Activated CD4-positive, alpha-beta memory T cell treated with anti-CD3 and anti-CD28 coated beads for 36 hours (primary cell): ENCODE results near the gene GPR62. TPM values are rescaled to one million over a fixed set of nuclear protein-coding genes. Genes with fewer than 3 reads are reported as not detected.
"Not testable (repeated sequence)": the region's sequence is repeated elsewhere in the genome, so short reads cannot be mapped to it uniquely, and the experiment has no call there.

Source experiments
- CTCF ChIA-PET: fragments of 350-600 bp; sonication (Branson Sonifier 250); formaldehyde crosslinking; loops from one replicate; lab custom pipeline; 2021; ENCODE audit warnings: antibody characterized with exemption, inconsistent platforms; lab: Charles Lee
- POLR2A ChIA-PET: fragments of 350-600 bp; sonication (Branson Sonifier 250); formaldehyde crosslinking; loops from one replicate; lab custom pipeline; 2021; ENCODE audit warnings: antibody characterized with exemption; lab: Charles Lee
- DNase-seq: peaks from one replicate; pipeline ENCODE4 v3.0.0-alpha.2; 2020
- H3K27ac Mint-ChIP-seq: one replicate; pipeline ENCODE4 v1.8.0; 2021; ENCODE audit warnings: mixed read lengths
- H3K27me3 Mint-ChIP-seq: one replicate; pipeline ENCODE4 v1.8.0; 2021; ENCODE audit warnings: mixed read lengths
- H3K36me3 Mint-ChIP-seq: one replicate; pipeline ENCODE4 v1.8.0; 2021; ENCODE audit warnings: mixed read lengths
- H3K4me1 Mint-ChIP-seq: one replicate; pipeline ENCODE4 v1.8.0; 2021; ENCODE audit warnings: low read depth, mixed read lengths
- H3K4me3 Mint-ChIP-seq: one replicate; pipeline ENCODE4 v1.8.0; 2021; ENCODE audit warnings: mild to moderate bottlenecking, mixed read lengths
- H3K9me3 Mint-ChIP-seq: one replicate; pipeline ENCODE4 v1.8.0; 2021; ENCODE audit warnings: mixed read lengths
- intact Hi-C: fragments of 100-400 bp; cut with micrococcal nuclease; formaldehyde crosslinking; loops from one replicate; pipeline ENCODE4 v1.15.1; 2023
- total RNA-seq, 2 experiments: library from RNA; stranded (reverse); gene quantifications; one replicate each; pipeline ENCODE4 v1.2.3, GENCODE V29; 2021

GPR62 gene, protein sequence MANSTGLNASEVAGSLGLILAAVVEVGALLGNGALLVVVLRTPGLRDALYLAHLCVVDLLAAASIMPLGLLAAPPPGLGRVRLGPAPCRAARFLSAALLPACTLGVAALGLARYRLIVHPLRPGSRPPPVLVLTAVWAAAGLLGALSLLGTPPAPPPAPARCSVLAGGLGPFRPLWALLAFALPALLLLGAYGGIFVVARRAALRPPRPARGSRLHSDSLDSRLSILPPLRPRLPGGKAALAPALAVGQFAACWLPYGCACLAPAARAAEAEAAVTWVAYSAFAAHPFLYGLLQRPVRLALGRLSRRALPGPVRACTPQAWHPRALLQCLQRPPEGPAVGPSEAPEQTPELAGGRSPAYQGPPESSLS
- total RNA-seq = not detected

- ChIA-PET POLR2A (interaction anchor here (0.5 kb wide), 1 partner anchor 37 kb away, joined by 4 read pairs; no protein-coding TSS in a partner anchor), CTCF (interaction anchor here (1.8 to 2.0 kb wide), 2 partner anchors 12 to 18 kb away, joined by 7 to 9 read pairs; partner anchors contain the start of genes ABHD14B and PARP3)
- Mint-ChIP-seq H3K36me3 (peaks cover 4% of the 10 kb centered on the region), H3K4me3 (peak within 1 kb of the TSS; percentile 16), H3K27ac (no peak within 1 kb of the TSS), H3K9me3 (no peaks in the 10 kb centered on the region), H3K27me3 (peaks cover 17% of the 10 kb centered on the region), H3K4me1 (peaks cover 2% of the 10 kb centered on the region)
- DNase-seq = no peak
- intact Hi-C loops = no loop called here
Observed at GRCh38 chr3:51955175-51955892, at the start of gene GPR62. GPR62 (plus strand) TSS chr3:51955381; CDS start chr3:51955653, 272 bp downstream.

DNA sequence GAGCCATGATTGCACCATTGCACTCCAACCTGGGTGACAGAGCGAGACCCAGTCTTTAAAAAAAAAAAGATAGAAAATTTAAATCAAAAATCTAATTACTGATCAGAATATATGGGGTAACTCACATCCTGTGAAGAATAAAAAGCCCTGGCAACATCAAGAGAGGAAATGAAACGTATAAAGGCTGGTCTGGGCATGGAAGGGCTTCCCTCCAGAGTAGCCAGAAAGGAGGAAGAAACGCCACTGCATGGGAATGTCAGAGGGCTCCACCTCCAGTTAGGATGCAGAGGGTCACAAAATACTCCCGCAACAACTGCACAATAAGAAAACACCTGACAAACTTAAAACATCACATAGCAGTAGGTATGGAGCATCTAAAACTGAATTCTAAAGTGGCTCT, 47.2 kb upstream of the GPR62 start:
- Mint-ChIP-seq H3K4me1 (no peaks in the 10 kb centered on the region), H3K36me3 (peaks cover 8% of the 10 kb centered on the region), H3K4me3 (no peak overlapping the region), H3K27ac (no peak overlapping the region), H3K9me3 (peaks cover 13% of the 10 kb centered on the region), H3K27me3 (peaks cover 20% of the 10 kb centered on the region)
- ChIA-PET POLR2A (no interaction called here), CTCF (no interaction called here)
- intact Hi-C loops = no loop called here
- DNase-seq = no peak

DNA sequence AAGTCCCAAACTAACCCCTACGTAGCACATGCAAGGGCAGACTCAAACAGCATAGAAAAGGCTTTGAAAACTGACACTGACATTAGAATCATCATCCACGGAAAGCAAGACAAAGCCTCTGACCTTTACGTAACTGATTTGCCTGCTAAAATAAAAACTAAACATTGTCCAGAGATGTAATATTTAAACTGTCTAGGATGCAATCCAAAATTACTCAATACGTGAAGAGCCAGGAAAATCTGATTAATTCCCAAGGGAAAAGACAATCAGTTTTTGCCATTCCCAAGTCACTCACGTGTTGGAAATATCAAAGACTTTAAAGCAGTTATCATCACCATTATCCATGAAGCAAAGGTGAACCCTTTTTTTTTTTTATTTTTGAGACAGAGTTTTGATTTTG, 38.8 kb upstream of the GPR62 start:
- Mint-ChIP-seq H3K27ac (no peak overlapping the region), H3K36me3 (no peaks in the 10 kb centered on the region), H3K4me1 (no peaks in the 10 kb centered on the region), H3K27me3 (peaks cover 4% of the 10 kb centered on the region), H3K4me3 (no peak overlapping the region), H3K9me3 (no peaks in the 10 kb centered on the region)
- intact Hi-C loops = no loop called here
- ChIA-PET CTCF (no interaction called here), POLR2A (no interaction called here)
- DNase-seq = no peak

DNA sequence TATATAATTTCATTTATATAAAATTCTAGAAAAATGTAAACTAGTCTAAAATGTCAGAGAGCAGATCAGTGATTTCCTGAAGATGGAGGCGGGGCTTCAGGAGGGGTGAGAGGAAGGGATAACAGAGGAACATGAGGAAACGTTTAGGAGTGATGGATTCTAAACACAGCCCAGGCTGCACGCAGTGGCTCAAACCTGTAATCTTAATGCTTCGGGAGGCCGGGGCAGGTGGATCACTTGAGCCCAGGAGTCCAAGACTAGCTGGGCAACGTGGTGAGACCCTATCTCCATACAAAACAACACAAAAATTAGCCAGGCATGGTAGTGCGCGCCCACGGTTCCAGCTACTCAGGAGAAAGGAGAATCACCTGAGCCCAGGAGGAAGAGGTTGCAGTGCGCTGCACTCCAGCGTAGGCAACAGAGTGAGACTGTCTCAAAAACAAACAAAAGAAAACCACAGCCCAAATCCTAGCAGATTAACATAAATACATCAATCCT, 34.1 kb upstream of the GPR62 start:
- DNase-seq = no peak
- H3K27ac Mint-ChIP-seq = no peak overlapping the region
- no peaks in the 10 kb centered on the region for H3K4me1 Mint-ChIP-seq
- POLR2A ChIA-PET = interaction anchor here (0.6 kb wide), 1 partner anchor 64 kb away, joined by 3 read pairs; no protein-coding TSS in a partner anchor
- intact Hi-C loops = no loop called here
- no peaks in the 10 kb centered on the region for H3K36me3 Mint-ChIP-seq
- H3K4me3 Mint-ChIP-seq = no peak overlapping the region
- CTCF ChIA-PET = interaction anchor here (1.6 kb wide), 1 partner anchor 20 kb away, joined by 7 read pairs; the partner anchor contains the start of gene RRP9
- no peaks in the 10 kb centered on the region for H3K9me3 Mint-ChIP-seq
- H3K27me3 Mint-ChIP-seq = peaks cover 4% of the 10 kb centered on the region

GRCh38 chr3:51927061-51927977, 27.9 kb upstream of the GPR62 start:
- Mint-ChIP-seq H3K27ac (no peak overlapping the region), H3K27me3 (no peaks in the 10 kb centered on the region), H3K4me3 (no peak overlapping the region), H3K4me1 (no peaks in the 10 kb centered on the region), H3K9me3 (no peaks in the 10 kb centered on the region), H3K36me3 (peaks cover 11% of the 10 kb centered on the region)
- DNase-seq = no peak
- ChIA-PET POLR2A (no interaction called here), CTCF (interaction anchor here (0.6 kb wide), 1 partner anchor 128 kb away, joined by 4 read pairs; no protein-coding TSS in a partner anchor)
- intact Hi-C loops = no loop called here

DNA sequence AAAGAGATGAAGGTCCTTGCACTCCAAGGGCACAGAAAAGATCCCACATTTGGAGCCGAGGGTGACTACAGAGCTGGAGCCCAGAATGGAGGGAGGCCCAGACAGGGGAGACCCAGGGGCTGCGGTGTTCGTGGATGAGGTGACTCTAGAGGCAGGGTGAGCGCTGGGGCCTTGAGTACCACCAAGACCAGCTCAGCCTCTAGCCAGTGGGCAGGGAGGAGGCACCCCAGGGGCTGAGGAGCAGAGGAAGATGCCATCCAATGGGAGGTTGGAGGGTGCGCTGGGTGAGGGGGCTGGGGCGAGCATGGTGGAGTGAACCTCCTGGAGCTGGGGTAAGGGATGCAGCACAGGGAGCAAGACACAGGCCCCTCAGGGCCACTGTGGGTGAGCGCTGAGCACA, 26.7 kb upstream of the GPR62 start:
- no peak overlapping the region for H3K27ac Mint-ChIP-seq
- CTCF ChIA-PET = no interaction called here
- intact Hi-C loops = no loop called here
- peaks cover 14% of the 10 kb centered on the region for H3K36me3 Mint-ChIP-seq
- H3K9me3 Mint-ChIP-seq = no peaks in the 10 kb centered on the region
- no peaks in the 10 kb centered on the region for H3K4me1 Mint-ChIP-seq
- H3K4me3 Mint-ChIP-seq = no peak overlapping the region
- POLR2A ChIA-PET = no interaction called here
- no peak for DNase-seq
- H3K27me3 Mint-ChIP-seq = no peaks in the 10 kb centered on the region

- H3K27me3 Mint-ChIP-seq, H3K9me3 Mint-ChIP-seq, intact Hi-C loops, H3K4me3 Mint-ChIP-seq, H3K27ac Mint-ChIP-seq, H3K4me1 Mint-ChIP-seq, DNase-seq, POLR2A ChIA-PET, CTCF ChIA-PET: not testable (repeated sequence)
- H3K36me3 Mint-ChIP-seq = peaks cover 15% of the 10 kb centered on the region
Observed at GRCh38 chr3:51928981-51929380, 26.2 kb upstream of the GPR62 start.

DNA sequence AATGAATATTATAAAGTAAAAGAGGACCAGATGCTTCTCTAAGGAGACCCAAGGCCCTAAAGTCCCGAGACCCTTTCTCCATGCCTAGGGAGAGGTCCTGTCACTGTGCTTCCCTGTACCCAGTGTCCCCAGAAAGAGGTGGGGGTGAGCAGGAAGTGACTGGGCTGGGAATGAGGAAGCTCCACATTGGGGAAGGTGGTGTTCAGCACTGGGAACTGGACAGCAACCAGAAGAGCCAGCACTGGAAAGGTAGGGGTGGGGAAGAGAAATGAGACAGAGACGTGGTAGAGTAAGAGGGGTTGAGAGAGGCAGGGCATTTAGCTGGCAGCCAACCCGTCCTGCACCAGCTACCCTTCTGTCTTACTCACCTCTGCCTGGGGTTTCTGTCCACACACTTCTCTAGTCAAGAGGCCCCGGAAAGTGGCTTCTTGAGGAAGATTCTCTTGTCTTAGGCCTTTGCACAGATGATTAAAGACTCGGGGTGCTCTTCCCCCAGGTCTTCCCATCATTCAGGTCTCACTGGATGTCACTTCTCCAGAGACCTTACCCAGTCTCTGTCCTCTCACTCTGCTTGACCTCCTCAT, 25.7 kb upstream of the GPR62 start:
- H3K27ac Mint-ChIP-seq = no peak overlapping the region
- no peaks in the 10 kb centered on the region for H3K9me3 Mint-ChIP-seq
- H3K4me1 Mint-ChIP-seq = no peaks in the 10 kb centered on the region
- H3K27me3 Mint-ChIP-seq = no peaks in the 10 kb centered on the region
- ChIA-PET POLR2A (no interaction called here), CTCF (no interaction called here)
- H3K4me3 Mint-ChIP-seq = no peak overlapping the region
- DNase-seq = no peak
- H3K36me3 Mint-ChIP-seq = peaks cover 17% of the 10 kb centered on the region
- intact Hi-C loops = no loop called here

- CTCF ChIA-PET = no interaction called here
- Mint-ChIP-seq H3K4me1 (no peaks in the 10 kb centered on the region), H3K36me3 (peaks cover 25% of the 10 kb centered on the region), H3K4me3 (no peak overlapping the region), H3K9me3 (no peaks in the 10 kb centered on the region), H3K27me3 (no peaks in the 10 kb centered on the region), H3K27ac (no peak overlapping the region)
- DNase-seq = no peak
- intact Hi-C loops = no loop called here
- POLR2A ChIA-PET = no interaction called here
Observed at GRCh38 chr3:51930439-51930838, 24.7 kb upstream of the GPR62 start.

GRCh38 chr3:51931756-51932155, 23.4 kb upstream of the GPR62 start:
- Mint-ChIP-seq H3K4me3 (no peak overlapping the region), H3K36me3 (peaks cover 26% of the 10 kb centered on the region), H3K27me3 (no peaks in the 10 kb centered on the region), H3K9me3 (no peaks in the 10 kb centered on the region), H3K4me1 (no peaks in the 10 kb centered on the region), H3K27ac (no peak overlapping the region)
- no peak for DNase-seq
- intact Hi-C loops = no loop called here
- CTCF ChIA-PET = interaction anchor here (0.7 kb wide), 1 partner anchor 50 kb away, joined by 3 read pairs; no protein-coding TSS in a partner anchor
- POLR2A ChIA-PET = no interaction called here
